DOHH2 (cell line): Measurements from ENCODE around the gene ANKMY1.

ENCODE experiments used
- H3F3A ChIP-seq: fragments of 200-600 bp; sonication (generic), shearing (Covaris generic); 2 replicates; pipeline ENCODE4 v1.6.0; 2016; ENCODE audit warnings: antibody characterized with exemption, mild to moderate bottlenecking; ENCODE audit not compliant: control insufficient read depth, insufficient read depth
- H3K27ac ChIP-seq: fragments of 200-600 bp; sonication (generic); 2 replicates; pipeline ENCODE4 v1.5.1; 2014; ENCODE audit warnings: low read depth, mild to moderate bottlenecking, low read length, moderate library complexity
- H3K27me3 ChIP-seq: fragments of 200-600 bp; sonication (generic); 2 replicates; pipeline ENCODE4 v1.6.1; 2014; ENCODE audit warnings: mild to moderate bottlenecking, low read length, mixed read lengths; ENCODE audit not compliant: control insufficient read depth
- H3K36me3 ChIP-seq: fragments of 200-600 bp; sonication (generic); 2 replicates; pipeline ENCODE4 v1.6.1; 2014; ENCODE audit warnings: mild to moderate bottlenecking, low read length, moderate library complexity, mixed read lengths; ENCODE audit not compliant: control insufficient read depth
- H3K4me1 ChIP-seq: fragments of 200-600 bp; sonication (generic); 2 replicates; pipeline ENCODE4 v1.6.1; 2014; ENCODE audit warnings: mild to moderate bottlenecking, low read length, mixed read lengths; ENCODE audit not compliant: control insufficient read depth
- H3K4me2 ChIP-seq: fragments of 200-600 bp; sonication (generic); 2 replicates; pipeline ENCODE4 v1.6.0; 2014; ENCODE audit warnings: mild to moderate bottlenecking, low read length, moderate library complexity
- H3K4me3 ChIP-seq: fragments of 200-600 bp; sonication (generic); 2 replicates; pipeline ENCODE4 v1.5.1; 2014; ENCODE audit warnings: mild to moderate bottlenecking, low read length, mixed read lengths
- H3K79me2 ChIP-seq: fragments of 200-600 bp; sonication (generic); 2 replicates; pipeline ENCODE4 v1.6.1; 2014; ENCODE audit warnings: mild to moderate bottlenecking, low read length, mixed read lengths; ENCODE audit not compliant: control insufficient read depth
- H3K9me2 ChIP-seq: fragments of 200-600 bp; sonication (generic); replicated peaks from 2 replicates; pipeline ENCODE4 v1.6.1; 2014; ENCODE audit warnings: mild to moderate bottlenecking, low read length, mixed read lengths; ENCODE audit not compliant: control insufficient read depth
- H3K9me3 ChIP-seq: fragments of 200-600 bp; sonication (generic); 2 replicates; pipeline ENCODE4 v1.6.1; 2014; ENCODE audit warnings: antibody characterized with exemption, low read length, mixed read lengths; ENCODE audit not compliant: control insufficient read depth, insufficient read depth
- H4K20me1 ChIP-seq: fragments of 200-600 bp; sonication (generic); 2 replicates; pipeline ENCODE4 v1.6.0; 2014; ENCODE audit warnings: low read depth, mild to moderate bottlenecking, antibody characterized with exemption, low read length, moderate library complexity; ENCODE audit not compliant: control insufficient read depth, insufficient read depth
- CTCF ChIP-seq: fragments of 200-600 bp; sonication (generic); IDR thresholded peaks from one replicate; pipeline ENCODE4 v1.5.1; 2014; ENCODE audit warnings: antibody characterized with exemption, mild to moderate bottlenecking, low read depth, low read length; ENCODE audit not compliant: poor library complexity, severe bottlenecking
- EZH2phosphoT487 ChIP-seq: fragments of 200-600 bp; sonication (generic); IDR thresholded peaks from 2 replicates; pipeline ENCODE4 v1.6.1; 2017; ENCODE audit warnings: borderline replicate concordance, mild to moderate bottlenecking, antibody characterized with exemption, low read length, moderate library complexity, mixed read lengths

The ANKMY1 gene

GRCh38 chr2:240502059-240502429 lies 55.7 kb downstream of the ANKMY1 start:
- TF ChIP-seq CTCF: no peak
- no peak for TF ChIP-seq EZH2phosphoT487
- Histone ChIP-seq H3F3A (no peaks in the 10 kb centered on the region), H3K4me3 (no peak overlapping the region), H3K4me1 (no peaks in the 10 kb centered on the region), H3K79me2 (no peaks in the 10 kb centered on the region), H3K4me2 (no peak overlapping the region), H3K9me2 (no peaks in the 10 kb centered on the region), H3K9me3 (no peaks in the 10 kb centered on the region), H3K27ac (no peak overlapping the region), H4K20me1 (no peaks in the 10 kb centered on the region), H3K36me3 (peaks cover 14% of the 10 kb centered on the region; the same call in 1 of the 2 replicates), H3K27me3 (no peaks in the 10 kb centered on the region)

GRCh38 chr2:240501531-240501991 lies 56.2 kb downstream of the ANKMY1 start:
- Histone ChIP-seq H4K20me1 (no peaks in the 10 kb centered on the region), H3K27ac (no peak overlapping the region), H3K9me2 (no peaks in the 10 kb centered on the region), H3K9me3 (no peaks in the 10 kb centered on the region), H3K4me3 (no peak overlapping the region), H3K36me3 (peaks cover 17% of the 10 kb centered on the region; the same call in 1 of the 2 replicates), H3F3A (no peaks in the 10 kb centered on the region), H3K4me1 (no peaks in the 10 kb centered on the region), H3K27me3 (no peaks in the 10 kb centered on the region), H3K4me2 (no peak overlapping the region), H3K79me2 (no peaks in the 10 kb centered on the region)
- TF ChIP-seq EZH2phosphoT487 (no peak), CTCF (no peak)

GRCh38 chr2:240500561-240501423 lies 57.0 kb downstream of the ANKMY1 start:
- Histone ChIP-seq H4K20me1 (no peaks in the 10 kb centered on the region), H3K27me3 (no peaks in the 10 kb centered on the region), H3K79me2 (no peaks in the 10 kb centered on the region), H3K9me2 (no peaks in the 10 kb centered on the region), H3K27ac (no peak overlapping the region), H3K4me1 (no peaks in the 10 kb centered on the region), H3K36me3 (peaks cover 19% of the 10 kb centered on the region; the same call in 1 of the 2 replicates), H3F3A (no peaks in the 10 kb centered on the region), H3K4me3 (no peak overlapping the region), H3K9me3 (no peaks in the 10 kb centered on the region), H3K4me2 (no peak overlapping the region)
- TF ChIP-seq CTCF: no peak
- no peak for TF ChIP-seq EZH2phosphoT487
